ENCODE data around the gene SPSB3. TPM values are rescaled to one million over a fixed set of nuclear protein-coding genes. Genes with fewer than 3 reads are reported as not detected.

Gene SPSB3
- total and polyA plus RNA-seq, 9 of the 15 experiments (the other 6 are each of a cell fraction or from before 2014, with no cell fraction given), result 0.39 to 37.4 (median 7.1) TPM

GRCh38 chr16:1809281-1809801, 27.0 kb upstream of the SPSB3 start:
- in situ Hi-C loops (cut with MboI), result no loop called here
- no peaks in the 10 kb centered on the region for H3K9me3 ChIP-seq (replicated peaks; ENCODE audit: control insufficient read depth, insufficient read depth, low read depth, low read length)
- H2AFZ ChIP-seq (ENCODE audit: low read depth, low read length), result no peak overlapping the region
- no peaks in the 10 kb centered on the region for H3K27me3 ChIP-seq (ENCODE audit: control insufficient read depth in 2 of 2, insufficient read depth in 2 of 2, low read length in 2 of 2)
- POLR2A ChIA-PET, result no interaction called here
- ATAC-seq (peak; percentile 95), DNase-seq (ENCODE audit: extremely low read depth in 1 of 4, low spot score in 3 of 4) (peak; percentile 40 to 71 (median 56)), FAIRE-seq (no peak)
- H3K4me1 ChIP-seq (replicated peaks in 1 of 2; ENCODE audit: control insufficient read depth in 2 of 2, insufficient read depth in 2 of 2, low read length in 2 of 2), result peaks cover 0 to 20% of the 10 kb centered on the region in 2 experiments; a peak in 3 of 5 replicates
- TF ChIP-seq EZH2 (IDR thresholded peaks at IDR 0.05; ENCODE audit: borderline replicate concordance, low read depth, low read length) (no peak), ELF4 (CRISPR knock-in tag; IDR thresholded peaks at IDR 0.05) (no peak), NRF1 (conservative IDR thresholded peaks at IDR 0.05 in 1 of 2, IDR thresholded peaks at IDR 0.05 in 1 of 2) (0 out of 4 replicates have a peak, but pooled peaks of 1 of the 2 experiments have one; percentile 12), CTCF (IDR thresholded peaks at IDR 0.05 in 2 of 3, conservative IDR thresholded peaks at IDR 0.05 in 1 of 3; ENCODE audit: insufficient read depth in 2 of 3, low read depth in 1 of 3, low read length in 3 of 3) (peak in 2 of 3 experiments; percentile 21 to 39; a peak in 3 of 6 replicates), E2F6 (IDR thresholded peaks at IDR 0.05; ENCODE audit: borderline replicate concordance in 1 of 2, extremely low read depth in 1 of 2, insufficient read depth in 1 of 2, insufficient read length in 1 of 2, low read depth in 1 of 2, low read length in 1 of 2, poor library complexity in 1 of 2, severe bottlenecking in 1 of 2) (peak in 1 of 2 experiments; percentile 17), LCOR (CRISPR knock-in tag; IDR thresholded peaks at IDR 0.05) (no peak), MNT (conservative IDR thresholded peaks at IDR 0.05) (0 out of 4 replicates have a peak, but pooled peaks of 1 of the 2 experiments have one; percentile 31)
- H3K27ac ChIP-seq (ENCODE audit: extremely low read depth, low read depth, low read length), result no peak overlapping the region
- peaks cover 3% of the 10 kb centered on the region; the same call in 1 of the 3 replicates for H3K36me3 ChIP-seq (ENCODE audit: control insufficient read depth, insufficient read depth, low read length)
- BruUV-seq (replicated peaks), result no TSS peak
- no peaks in the 10 kb centered on the region; the same call in 1 of the 2 replicates for H4K20me1 ChIP-seq (replicated peaks; ENCODE audit: control insufficient read depth, insufficient read depth, low read length)
- WGBS (ENCODE audit: insufficient coverage, low coverage, missing lambda C conversion rate), result 53% methylated on average over 15 of the region's 28 CpGs
- H3K4me2 ChIP-seq (ENCODE audit: insufficient read depth, low read length), result no peak overlapping the region
- intact Hi-C loops (cut with micrococcal nuclease), result no loop called here
- H3K9ac ChIP-seq (ENCODE audit: insufficient read depth in 1 of 2, low read depth in 2 of 2, low read length in 2 of 2), result 0 out of 4 replicates have a peak overlapping the region, but pooled peaks of 1 of the 2 experiments have one; percentile 17
- H3K4me3 ChIP-seq, result no peak overlapping the region
- CTCF ChIA-PET (ENCODE audit: low intra/inter-chr PET ratio), result no interaction called here
- H3K9me1 ChIP-seq (ENCODE audit: control insufficient read depth, insufficient read depth, low read length), result no peaks in the 10 kb centered on the region
- no peaks in the 10 kb centered on the region for H3K79me2 ChIP-seq (ENCODE audit: control insufficient read depth, insufficient read depth, low read length)

Measured in K562 (cell line).